ENCODE results near the gene FTSJ1.
"Not testable (repeated sequence)": the region's sequence is repeated elsewhere in the genome, so short reads cannot be mapped to it uniquely, and the experiment has no call there.

The FTSJ1 gene

DNA sequence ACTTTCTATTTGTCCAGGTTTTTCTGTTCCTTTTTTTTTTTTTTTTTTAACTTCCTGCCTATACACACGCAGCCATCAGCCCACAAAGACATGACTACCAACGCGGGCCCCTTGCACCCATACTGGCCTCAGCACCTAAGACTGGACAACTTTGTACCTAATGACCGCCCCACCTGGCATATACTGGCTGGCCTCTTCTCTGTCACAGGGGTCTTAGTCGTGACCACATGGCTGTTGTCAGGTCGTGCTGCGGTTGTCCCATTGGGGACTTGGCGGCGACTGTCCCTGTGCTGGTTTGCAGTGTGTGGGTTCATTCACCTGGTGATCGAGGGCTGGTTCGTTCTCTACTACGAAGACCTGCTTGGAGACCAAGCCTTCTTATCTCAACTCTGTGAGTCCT is 47.7 kb downstream of the FTSJ1 start:
- no peak for DNase-seq (ENCODE audit: low read depth in 3 of 3)

DNA sequence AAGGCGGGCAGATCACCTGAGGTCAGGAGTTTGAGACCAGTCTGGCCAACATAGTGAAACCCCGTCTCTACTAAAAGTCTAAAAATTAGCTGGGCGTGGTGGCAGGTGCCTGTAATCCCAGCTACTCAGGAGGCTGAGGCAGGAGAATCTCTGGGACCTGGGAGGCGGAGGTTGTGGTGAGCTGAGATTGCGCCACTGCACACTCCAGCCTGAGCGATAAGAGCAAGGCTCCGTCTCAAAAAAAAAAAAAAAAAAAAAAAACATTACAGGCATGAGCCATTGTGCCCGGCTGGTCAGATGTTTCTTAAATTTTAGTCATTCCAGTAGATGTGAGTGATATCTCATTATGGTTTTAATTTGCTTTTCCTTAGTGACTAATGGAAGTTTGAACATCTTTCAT is 49.9 kb downstream of the FTSJ1 start:
- not testable (repeated sequence) for DNase-seq (ENCODE audit: low read depth in 3 of 3)

DNA sequence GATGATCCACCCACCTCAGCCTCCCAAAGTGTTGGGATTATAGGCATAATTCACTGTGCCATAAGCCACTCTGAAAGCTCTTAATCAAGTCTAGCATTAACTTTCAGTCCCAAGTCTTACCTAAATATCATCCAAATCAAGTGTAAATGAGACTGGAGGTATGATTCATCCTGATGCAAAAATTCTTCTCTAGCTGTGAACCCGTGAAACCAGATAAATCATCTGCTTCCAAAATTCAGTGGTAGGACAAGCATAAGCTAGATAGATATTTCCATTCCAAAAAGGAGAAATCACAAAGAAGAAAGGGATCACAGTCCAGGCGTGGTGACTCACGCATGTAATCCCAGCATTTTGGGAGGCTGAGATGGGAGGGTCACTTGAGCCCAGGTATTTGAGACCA is 54.7 kb downstream of the FTSJ1 start:
- DNase-seq (ENCODE audit: low read depth in 3 of 3): no peak

DNA sequence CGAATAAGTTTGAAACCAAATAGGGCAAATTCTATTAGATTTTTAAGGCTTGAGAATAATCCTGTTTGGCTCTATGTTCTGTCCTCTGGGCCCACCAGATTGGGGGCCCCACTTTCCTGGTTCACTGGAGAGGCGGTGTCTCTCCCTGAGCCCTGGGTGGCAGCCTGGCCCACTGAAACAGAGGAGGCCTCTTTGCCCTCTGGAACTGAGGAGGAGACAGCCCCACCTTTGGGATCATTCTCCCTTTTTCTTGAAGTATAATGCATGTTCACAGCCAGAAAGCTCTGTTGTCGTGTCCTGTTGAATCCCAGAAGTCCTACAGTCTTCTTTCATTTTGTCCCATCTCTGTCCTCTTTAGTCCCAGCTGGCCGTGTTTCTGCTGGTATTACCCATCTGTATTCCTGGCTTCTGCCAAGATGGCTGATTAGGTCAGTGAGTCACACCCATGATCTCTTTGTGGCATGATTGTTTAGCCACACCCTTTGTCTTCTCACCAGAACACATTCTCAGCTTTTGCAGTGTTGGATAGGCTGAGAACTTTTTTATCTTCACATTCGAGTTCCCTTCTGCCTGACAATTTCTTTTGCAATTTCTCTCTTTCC is 55.5 kb downstream of the FTSJ1 start:
- no peak for DNase-seq (ENCODE audit: low read depth in 3 of 3)

DNA sequence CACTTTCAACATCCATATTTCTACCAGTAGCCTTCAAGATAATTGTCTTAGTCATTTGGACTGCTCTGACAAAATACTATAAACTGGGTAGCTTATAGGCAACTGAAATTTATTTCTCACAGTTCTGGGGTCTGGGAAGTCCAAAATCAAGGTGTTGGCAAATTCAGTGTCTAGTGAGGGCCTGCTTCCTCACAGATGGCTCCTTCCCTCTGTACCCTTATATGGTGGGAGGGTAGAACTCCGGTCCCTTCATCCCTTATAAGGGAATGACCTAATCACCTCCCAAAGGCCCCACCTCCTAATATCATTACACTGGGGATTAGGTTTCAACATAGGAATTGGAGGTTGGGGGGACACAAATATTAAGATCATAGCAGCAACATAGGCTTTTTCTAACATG is 56.2 kb downstream of the FTSJ1 start:
- DNase-seq (ENCODE audit: low read depth in 3 of 3): no peak

DNA sequence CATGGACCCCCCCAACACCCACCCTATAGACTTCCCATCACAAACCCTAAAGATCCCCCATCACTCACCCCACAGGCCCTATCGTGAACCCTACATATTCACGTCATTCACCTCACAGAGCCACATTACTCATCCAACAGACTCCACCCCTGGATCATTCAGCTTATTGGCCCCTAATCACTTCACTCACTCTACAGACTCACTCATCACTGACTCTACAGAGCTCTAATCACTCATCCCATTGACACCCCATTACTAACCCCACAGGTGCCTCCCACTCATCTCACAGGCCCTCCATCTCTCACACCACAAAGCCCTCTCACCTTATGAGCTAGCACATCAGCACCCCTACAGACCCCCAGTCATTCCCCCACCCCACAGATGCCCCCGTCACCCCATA is 57.2 kb downstream of the FTSJ1 start:
- no peak for DNase-seq (ENCODE audit: low read depth in 3 of 3)

Measured in stimulated activated CD4-positive, alpha-beta T cell treated with anti-CD3 and anti-CD28 coated beads, TNF-alpha, amount 100 ng/mL, for 4 hours (primary cell).